NOMO-1 treated with dmso at 0.1 percent for 144 hours (cell line): ENCODE data around the gene OR13C9.
"Not testable (repeated sequence)": the region's sequence is repeated elsewhere in the genome, so short reads cannot be mapped to it uniquely, and the experiment has no call there.

Experiments
- DNase-seq: peaks from one replicate; lab custom pipeline; 2025; ENCODE audit not compliant: unreplicated experiment; lab: John Stamatoyannopoulos, UW

OR13C9 gene, protein sequence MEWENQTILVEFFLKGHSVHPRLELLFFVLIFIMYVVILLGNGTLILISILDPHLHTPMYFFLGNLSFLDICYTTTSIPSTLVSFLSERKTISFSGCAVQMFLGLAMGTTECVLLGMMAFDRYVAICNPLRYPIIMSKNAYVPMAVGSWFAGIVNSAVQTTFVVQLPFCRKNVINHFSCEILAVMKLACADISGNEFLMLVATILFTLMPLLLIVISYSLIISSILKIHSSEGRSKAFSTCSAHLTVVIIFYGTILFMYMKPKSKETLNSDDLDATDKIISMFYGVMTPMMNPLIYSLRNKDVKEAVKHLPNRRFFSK

DNA sequence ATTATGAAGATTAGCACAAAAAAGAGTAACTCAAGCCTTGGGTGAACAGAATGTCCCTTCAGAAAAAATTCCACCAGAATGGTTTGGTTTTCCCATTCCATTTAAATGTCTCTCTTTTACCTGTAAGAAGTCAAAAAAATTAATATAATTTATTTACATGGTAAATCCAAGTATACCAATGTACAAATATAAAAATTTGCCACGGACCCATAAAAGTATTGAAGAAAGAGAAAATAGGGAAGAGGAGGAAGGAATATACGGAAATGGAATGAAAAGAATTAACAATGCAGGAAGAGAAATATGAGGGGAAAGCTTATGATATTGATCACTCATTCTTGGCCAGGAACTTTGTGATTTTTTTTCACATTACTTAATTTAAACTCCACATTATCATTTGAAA lies at the start of gene OR13C9:
TSS of gene OR13C9 (minus strand) at position 101 of the 400 bp plus-strand sequence. CDS start at position 101, 0 bp downstream.
- no peak for DNase-seq

DNA sequence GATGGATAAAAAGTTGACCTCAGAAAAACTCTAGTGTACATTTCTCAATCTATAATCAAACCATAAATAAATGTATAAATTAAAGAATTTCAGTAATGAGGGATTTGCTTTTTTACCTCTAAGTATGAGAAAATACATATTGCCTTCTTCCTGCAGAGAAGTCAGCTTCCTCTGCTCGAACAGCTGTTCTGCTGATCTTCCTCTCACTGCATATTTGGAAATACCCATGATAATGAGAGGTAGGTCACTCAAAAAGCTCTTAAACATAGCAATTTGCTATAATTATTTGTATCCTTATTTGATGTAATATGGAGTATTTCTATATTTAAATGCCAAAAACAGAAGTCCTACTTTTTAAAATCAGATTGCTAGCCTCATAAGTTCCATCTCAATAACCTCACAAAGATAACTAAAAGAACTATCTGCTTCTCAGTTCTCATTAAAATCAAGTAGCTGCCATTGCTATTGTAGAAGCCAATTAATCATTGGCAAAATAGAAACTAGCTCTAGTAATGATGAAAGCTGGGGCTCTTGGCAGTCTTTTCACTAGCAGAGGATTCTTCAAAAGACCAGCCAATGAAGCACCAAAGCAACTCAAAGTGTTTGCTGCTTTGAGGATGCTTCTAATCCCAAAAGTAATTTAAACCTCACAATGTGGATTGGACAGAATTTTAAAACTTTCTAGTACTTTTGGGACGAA lies 40.6 kb upstream of the OR13C9 start:
- no peak for DNase-seq

DNA sequence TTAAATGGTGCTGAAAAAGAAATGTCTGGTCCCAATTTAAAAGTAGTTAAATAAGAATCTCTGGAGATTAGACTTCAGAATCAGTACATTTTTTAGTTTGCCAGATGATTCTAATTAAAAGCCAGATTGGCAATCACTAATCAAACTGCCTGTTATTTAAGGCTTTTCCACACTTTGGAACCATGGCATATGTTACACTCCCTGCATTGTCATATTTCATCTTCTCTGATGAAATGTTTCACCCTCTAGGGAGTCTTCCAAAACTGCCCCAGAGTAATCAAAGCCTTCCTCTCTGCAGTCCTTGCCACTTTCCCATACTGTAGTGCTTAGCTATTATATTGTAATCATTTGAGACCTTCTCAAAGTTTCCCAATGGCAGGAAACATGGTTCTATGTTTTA lies 17.5 kb upstream of the OR13C9 start:
- no peak for DNase-seq

DNA sequence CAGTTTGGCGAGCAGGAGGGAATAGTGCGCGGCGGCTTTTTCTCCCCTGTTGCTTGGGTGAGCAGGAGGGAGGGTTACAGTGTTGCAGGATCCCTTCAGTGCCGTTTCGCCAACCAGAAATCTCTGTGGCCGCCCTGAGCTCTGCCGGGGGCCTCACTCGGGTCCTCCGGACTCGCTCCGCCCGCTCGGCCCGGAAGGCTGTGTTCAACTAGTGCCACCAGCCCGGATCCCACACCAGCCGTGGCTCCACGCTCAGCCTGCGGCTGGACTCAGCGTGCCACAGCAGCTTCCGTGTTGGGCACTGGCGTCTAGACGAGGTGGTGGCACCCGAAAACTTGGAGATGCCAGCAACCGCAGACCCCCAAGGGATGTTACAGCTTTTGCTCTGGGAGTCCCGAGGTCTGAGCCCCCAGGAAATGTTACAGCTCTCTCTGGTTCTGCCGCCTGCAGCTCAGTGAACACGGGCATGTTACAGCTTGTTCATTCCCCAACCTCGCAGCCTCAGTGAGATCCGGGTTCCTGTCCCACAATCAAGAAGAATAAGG lies 16.0 kb upstream of the OR13C9 start:
- DNase-seq = no peak

DNA sequence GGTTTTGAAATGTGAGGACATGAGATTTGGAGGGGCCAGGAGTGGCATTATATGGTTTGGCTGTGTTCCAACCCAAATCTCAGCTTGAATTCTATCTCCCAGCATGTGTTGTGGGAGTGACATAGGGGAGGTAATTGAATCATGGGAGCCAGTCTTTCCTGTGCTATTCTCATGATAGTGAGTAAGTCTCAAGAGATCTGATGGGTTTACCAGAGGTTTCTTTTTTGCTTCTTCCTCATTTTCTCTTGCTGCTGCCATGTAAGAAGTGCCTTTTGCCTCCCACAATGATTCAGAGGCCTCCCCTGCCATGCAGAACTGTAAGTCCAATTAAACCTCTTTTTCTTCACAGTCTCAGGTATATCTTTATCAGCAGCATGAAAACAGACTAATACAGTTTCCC lies 8.0 kb upstream of the OR13C9 start:
- DNase-seq = not testable (repeated sequence)

DNA sequence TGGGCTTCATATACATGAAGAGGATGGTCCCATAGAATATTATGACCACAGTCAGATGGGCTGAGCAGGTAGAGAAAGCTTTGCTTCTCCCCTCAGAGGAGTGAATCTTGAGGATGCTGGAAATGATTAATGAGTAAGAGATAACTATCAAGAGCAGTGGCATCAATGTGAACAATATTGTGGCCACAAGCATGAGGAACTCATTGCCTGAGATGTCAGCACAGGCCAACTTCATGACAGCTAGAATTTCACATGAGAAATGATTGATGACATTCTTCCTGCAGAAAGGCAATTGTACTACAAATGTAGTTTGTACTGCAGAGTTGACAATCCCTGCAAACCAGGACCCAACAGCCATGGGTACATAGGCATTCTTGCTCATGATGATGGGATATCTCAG lies 586 bp downstream of the OR13C9 start:
- no peak for DNase-seq

DNA sequence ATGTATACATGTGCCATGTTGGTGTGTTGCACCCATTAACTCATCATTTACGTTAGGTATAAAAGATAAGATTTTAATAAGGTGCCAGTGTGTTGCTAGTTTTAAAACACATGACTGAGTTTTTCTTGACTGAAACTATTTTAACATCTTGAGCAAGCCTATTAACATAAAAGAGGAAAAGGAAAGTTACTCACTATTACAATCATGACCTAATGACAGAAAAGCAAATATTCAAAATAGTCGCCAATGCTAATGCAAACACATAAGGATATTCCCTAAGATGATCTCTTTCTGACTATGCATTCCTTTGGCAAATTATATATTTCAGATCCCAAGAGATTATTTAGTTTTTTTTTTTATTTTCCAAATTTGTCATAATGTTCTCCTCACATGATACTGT lies 6.8 kb downstream of the OR13C9 start:
- DNase-seq = no peak

DNA sequence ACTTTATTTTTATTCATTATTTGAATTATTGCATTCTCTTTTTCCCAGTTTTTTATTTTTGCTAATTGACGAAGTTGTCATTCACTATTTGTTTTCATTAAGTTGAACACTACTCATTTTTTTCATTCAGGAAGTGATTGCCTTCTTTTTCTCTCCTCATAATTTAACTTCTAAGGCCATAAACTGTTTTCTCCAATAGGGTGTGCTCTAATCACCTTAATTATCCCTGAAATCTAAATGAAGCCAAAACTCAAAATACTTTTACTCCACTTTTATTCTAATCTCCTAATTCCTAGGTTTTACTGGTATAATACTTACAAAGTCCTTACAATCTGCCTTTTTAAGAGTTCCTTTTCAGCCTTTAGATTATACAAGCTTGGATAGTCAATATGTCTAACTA lies 9.7 kb downstream of the OR13C9 start:
- DNase-seq = no peak

DNA sequence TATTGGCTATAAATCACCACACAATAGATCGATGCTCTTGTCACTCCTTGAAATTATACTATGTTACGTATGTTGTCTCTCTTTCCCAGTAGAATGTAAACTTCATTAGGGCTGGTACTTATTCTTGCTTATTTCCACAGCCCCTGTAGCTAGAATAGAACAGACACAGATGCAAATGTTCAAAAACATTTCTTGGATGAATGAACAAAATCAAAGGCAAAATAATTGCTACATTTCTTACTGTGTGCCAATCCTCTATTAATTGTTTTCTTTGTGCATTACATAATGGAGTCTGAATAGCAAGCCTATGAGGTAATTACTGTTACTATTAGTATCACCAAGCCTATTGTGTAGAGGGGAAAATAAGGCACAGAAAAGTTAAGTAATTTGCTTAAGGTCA lies 11.9 kb downstream of the OR13C9 start:
- no peak for DNase-seq

DNA sequence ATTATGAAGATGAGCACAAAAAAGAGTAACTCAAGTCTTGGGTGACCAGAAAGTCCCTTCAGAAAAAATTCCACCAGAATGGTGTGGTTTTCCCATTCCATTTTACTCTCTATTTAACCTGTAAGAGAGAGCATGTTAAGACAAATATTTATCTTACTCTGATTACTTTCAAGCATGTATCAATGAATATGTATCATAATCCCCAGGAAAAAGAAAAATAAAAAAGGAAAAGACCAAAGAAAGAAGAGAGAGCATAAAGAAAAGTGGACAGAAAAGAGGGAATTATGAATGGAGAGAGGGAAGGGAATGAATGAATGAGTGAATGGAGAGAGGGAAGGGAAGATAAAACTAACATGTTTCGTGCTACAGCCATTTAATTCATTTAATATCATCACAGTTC lies 12.5 kb downstream of the OR13C9 start, which contains the start of gene OR13C2:
TSS of gene OR13C2 (minus strand) at position 101 of the 400 bp plus-strand sequence. CDS start at position 101, 0 bp downstream.
- DNase-seq = not testable (repeated sequence)

DNA sequence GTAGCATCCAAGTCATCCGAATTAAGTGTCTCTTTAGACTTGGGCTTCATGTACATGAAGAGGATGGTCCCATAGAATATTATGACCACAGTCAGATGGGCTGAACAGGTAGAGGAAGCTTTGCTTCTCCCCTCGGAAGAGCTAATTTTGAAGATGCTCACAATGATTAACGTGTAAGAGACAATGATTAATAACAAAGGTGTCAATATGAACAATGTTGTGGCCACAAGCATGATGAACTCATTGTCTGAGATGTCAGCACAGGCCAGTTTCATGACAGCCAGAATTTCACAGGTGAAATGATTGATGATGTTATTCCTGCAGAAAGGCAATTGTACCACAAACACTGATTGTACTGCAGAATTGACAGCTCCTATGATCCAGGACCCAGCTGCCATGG lies 13.2 kb downstream of the OR13C9 start:
- DNase-seq = no peak

DNA sequence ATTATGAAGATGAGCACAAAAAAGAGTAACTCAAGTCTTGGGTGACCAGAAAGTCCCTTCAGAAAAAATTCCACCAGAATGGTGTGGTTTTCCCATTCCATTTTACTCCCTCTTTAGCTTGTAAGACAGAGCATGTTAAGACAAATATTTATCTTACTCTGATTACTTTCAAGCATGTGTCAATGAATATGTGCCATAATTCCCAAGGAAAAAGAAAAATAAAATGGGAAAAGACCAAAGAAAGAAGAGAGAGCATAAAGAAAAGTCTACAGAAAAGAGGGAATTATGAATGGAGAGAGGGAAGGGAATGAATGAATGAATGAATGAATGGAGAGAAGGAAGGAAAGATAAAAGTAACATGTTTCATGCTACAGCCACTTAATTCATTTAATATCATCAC lies 18.7 kb downstream of the OR13C9 start, which contains the start of gene OR13C5:
TSS of gene OR13C5 (minus strand) at position 101 of the 400 bp plus-strand sequence. CDS start at position 101, 0 bp downstream.
- not testable (repeated sequence) for DNase-seq

DNA sequence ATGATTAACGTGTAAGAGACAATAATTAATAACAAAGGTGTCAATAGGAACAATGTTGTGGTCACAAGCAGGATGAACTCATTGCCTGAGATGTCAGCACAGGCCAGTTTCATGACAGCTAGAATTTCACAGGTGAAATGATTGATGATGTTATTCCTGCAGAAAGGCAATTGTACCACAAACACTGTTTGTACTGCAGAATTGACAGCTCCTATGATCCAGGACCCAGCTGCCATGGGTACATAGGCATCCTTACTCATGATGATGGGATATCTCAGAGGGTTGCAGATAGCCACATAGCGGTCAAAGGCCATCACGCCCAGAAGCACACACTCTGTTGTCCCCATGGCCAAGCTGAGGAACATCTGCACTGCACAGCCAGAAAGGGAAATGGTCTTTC lies 19.3 kb downstream of the OR13C9 start:
- DNase-seq = not testable (repeated sequence)

DNA sequence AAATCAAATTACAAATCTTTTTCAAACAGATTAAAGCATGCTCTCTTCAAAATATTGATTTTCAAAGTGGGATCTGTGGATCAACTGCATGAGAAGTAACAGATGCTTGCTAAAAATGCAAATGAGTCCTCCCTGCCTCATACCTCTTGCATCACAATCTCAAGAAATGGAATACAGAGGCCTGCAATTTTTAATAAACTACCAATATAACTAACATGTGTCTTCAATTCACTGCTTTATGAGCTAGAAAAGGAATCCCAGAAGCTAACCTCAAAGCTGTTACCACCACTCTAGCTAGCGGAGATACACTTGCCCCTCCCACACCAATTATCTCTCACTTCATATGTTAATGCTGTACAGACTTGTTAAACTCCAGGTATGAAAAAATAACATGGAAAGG lies 28.4 kb downstream of the OR13C9 start:
- no peak for DNase-seq

DNA sequence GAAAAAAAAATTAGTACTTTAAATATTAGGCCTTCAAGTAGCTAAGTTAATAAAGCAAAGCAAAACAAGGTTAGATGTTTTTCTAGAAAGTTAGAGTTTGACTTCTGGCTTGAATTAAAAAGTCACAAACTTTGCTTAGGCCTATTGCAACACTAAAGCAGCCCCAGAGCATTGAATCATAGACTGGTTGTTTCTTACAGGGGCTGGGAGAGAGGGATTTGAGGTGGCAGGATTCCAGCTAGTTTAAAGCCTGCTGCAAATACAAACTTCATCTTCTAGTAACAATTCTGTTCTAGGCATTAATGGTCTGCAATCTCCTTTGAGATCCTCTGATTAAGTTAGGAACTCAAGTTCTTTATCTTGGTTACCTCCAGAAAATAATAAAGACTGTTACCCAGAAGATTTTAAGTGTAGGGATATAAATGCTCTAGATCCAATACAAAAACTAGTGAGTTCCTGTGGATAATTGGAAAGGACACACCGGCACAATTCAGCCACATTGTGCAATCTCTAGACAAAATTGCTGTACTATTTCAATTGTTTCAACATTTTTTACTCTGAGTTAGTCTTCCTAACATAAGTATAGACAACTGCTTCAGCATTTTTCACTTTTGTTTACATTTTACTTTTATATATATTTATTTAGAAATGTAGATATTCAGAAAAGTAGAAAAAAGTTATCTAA lies 31.4 kb downstream of the OR13C9 start:
- no peak for DNase-seq

DNA sequence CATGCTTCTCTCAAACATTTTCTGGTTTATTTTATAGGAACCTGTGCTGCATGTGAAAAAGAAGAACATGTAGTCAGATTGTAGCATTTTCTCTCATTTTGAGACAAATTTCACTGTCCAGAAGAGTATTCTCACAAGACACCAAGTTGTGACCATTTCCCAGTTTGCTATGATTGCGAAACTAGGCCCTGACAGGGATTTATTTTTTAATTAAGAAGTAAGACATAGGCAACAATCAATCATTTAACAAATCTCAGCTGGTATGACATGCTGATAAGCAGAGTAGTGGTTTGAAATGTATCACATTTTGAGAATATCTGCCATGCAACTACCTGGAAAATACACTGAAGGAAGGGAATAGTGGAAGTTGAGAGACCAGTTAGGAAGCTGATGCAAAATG lies 37.4 kb downstream of the OR13C9 start:
- DNase-seq = no peak

DNA sequence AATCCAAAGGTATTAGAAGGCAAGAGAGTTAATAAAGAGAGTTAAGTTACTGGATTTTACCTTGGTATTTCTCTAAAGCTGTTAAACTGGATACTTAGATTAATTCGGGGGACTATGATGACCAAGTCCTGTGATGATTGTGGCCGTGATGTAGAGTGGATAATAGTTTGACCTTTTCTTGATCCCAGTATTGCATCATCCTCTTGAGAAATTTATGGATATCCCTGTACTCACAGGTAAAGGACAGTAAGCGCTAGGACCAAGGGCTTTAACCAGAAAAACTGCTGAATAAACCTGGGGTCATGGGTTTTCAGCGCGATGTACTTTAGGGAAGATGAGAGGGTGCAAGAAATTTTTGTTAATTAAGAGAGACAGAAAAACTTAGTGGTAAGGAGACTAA lies 40.7 kb downstream of the OR13C9 start:
- DNase-seq = no peak

DNA sequence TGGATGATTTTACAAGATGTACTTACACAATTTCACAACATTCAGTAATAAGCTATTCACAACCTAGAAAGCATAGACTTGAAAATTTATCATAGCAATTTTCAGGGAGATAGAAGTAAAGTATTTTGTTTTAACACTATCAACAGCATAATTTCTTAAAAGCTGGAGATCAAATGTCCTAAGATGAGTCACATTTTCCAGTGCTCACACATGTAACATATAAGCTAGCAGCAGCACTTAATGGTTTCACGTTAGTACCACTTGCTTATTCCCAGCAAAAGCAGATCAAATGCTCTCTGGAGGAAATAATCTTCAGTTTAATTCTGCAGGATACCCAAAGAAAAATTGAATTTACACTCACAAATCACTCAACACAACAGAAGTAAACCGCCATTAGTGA lies 42.5 kb downstream of the OR13C9 start:
- DNase-seq = no peak

DNA sequence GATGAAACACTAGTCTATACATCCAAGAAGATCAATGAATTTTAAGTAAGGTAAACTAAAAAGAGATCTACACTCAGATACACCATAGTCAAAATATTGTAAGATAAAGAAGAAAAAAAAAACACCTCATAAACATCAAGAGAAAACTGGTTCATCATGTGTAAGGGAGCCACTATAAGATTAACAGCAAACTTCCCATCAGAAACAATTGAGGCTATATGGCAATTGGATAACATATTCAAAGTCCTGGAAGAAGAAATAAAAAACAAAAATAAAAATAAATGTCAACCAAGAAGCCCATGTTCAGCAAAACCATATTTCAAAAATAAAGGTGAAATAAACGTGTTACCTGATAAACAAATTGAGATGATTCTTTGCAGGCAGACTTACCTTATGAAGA lies 45.4 kb downstream of the OR13C9 start:
- DNase-seq = no peak

DNA sequence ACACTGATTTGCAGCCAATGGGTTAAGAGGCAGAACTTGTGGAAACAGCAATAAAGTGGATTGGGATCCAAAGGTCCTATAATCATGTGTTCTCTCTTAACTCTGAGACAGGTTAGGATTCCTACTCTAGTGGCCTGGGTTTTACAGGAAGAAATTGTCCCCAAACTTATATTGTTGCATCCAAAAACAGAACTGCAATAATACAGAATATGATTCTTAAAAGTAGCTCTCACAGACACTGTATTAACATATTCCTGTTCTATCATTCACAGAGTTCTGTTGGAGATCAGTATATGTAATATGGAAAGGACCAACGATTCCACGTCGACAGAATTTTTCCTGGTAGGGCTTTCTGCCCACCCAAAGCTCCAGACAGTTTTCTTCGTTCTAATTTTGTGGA lies 49.1 kb downstream of the OR13C9 start, which contains the start of gene OR13C8:
TSS of gene OR13C8 (plus strand) at position 301 of the 400 bp plus-strand sequence. CDS start at position 301, 0 bp downstream.
- DNase-seq = no peak
